GM19328 (cell line): ENCODE data around the gene RC3H1.
"Not testable (repeated sequence)": the region's sequence is repeated elsewhere in the genome, so short reads cannot be mapped to it uniquely, and the experiment has no call there.

ENCODE experiments used
- ATAC-seq: cut with Tn5 transposase; IDR thresholded peaks from one replicate; pipeline ENCODE4 v1.9.1; 2021; ENCODE audit warnings: mild to moderate bottlenecking, moderate library complexity; ENCODE audit not compliant: unreplicated experiment

RC3H1 gene

GRCh38 chr1:174022976-174023277 is 770 bp upstream of the RC3H1 start:
- ATAC-seq = no peak

GRCh38 chr1:174021591-174022079 is 522 bp downstream of the RC3H1 start:
- peak; percentile 37 for ATAC-seq

- no peak for ATAC-seq
Observed at GRCh38 chr1:174018565-174018964, 3.6 kb downstream of the RC3H1 start.

- no peak for ATAC-seq
Observed at GRCh38 chr1:174017231-174017970, 4.8 kb downstream of the RC3H1 start.

- no peak for ATAC-seq
Observed at GRCh38 chr1:174013864-174014418, 8.2 kb downstream of the RC3H1 start.

GRCh38 chr1:174008979-174009378 is 13.2 kb downstream of the RC3H1 start:
- ATAC-seq = no peak

GRCh38 chr1:174008269-174008668 is 13.9 kb downstream of the RC3H1 start:
- ATAC-seq = no peak

- no peak for ATAC-seq
Observed at GRCh38 chr1:174007851-174008250, 14.3 kb downstream of the RC3H1 start.

GRCh38 chr1:174005032-174005431 is 17.1 kb downstream of the RC3H1 start:
- peak; percentile 69 for ATAC-seq

GRCh38 chr1:174003867-174004266 is 18.3 kb downstream of the RC3H1 start:
- no peak for ATAC-seq

- ATAC-seq = no peak
Observed at GRCh38 chr1:174001573-174001972, 20.6 kb downstream of the RC3H1 start.

- no peak for ATAC-seq
Observed at GRCh38 chr1:174000371-174000770, 21.8 kb downstream of the RC3H1 start.

- ATAC-seq = no peak
Observed at GRCh38 chr1:173997791-173998190, 24.4 kb downstream of the RC3H1 start.

GRCh38 chr1:173996995-173997394 is 25.2 kb downstream of the RC3H1 start:
- no peak for ATAC-seq

- ATAC-seq = no peak
Observed at GRCh38 chr1:173995475-173995874, 26.7 kb downstream of the RC3H1 start.

- not testable (repeated sequence) for ATAC-seq
Observed at GRCh38 chr1:173993948-173994347, 28.2 kb downstream of the RC3H1 start.

- ATAC-seq = no peak
Observed at GRCh38 chr1:173988068-173988467, 34.1 kb downstream of the RC3H1 start.

GRCh38 chr1:173986951-173987350 is 35.2 kb downstream of the RC3H1 start:
- ATAC-seq = no peak

GRCh38 chr1:173970252-173970651 is 51.9 kb downstream of the RC3H1 start:
- ATAC-seq = no peak

GRCh38 chr1:173965896-173966295 is 56.3 kb downstream of the RC3H1 start:
- not testable (repeated sequence) for ATAC-seq

GRCh38 chr1:173963477-173963876 is 58.7 kb downstream of the RC3H1 start:
- no peak for ATAC-seq

- ATAC-seq = no peak
Observed at GRCh38 chr1:173960625-173961024, 61.5 kb downstream of the RC3H1 start.

GRCh38 chr1:173954179-173954578 is 68.0 kb downstream of the RC3H1 start:
- ATAC-seq = no peak
